Sigmoid colon (tissue), 7 donors: ENCODE data around the gene SND1. TPM values are rescaled to one million over a fixed set of nuclear protein-coding genes. Genes with fewer than 3 reads are reported as not detected.

Experiments
- DNase-seq: peaks from one replicate; pipeline ENCODE4 v3.0.0-alpha.2; 2019
- H3K27ac ChIP-seq, 4 donors: fragments of 200-600 bp; sonication (generic); one replicate each; pipeline ENCODE4 v1.5.1; 2016 to 2019; ENCODE audit warnings: mild to moderate bottlenecking in 1 of 4
- H3K27me3 ChIP-seq, 3 donors: fragments of 200-600 bp; sonication (generic); one replicate each; pipeline ENCODE4 v1.5.1; 2019; ENCODE audit warnings: mild to moderate bottlenecking in 1 of 3
- H3K36me3 ChIP-seq, 4 donors: fragments of 200-600 bp; sonication (generic); one replicate each; pipeline ENCODE4 v1.5.1; 2016 to 2019
- H3K4me1 ChIP-seq, 4 donors: fragments of 200-600 bp; sonication (generic); one replicate each; pipeline ENCODE4 v1.5.1; 2017 to 2019
- H3K4me3 ChIP-seq, 4 donors: fragments of 200-600 bp; sonication (generic); one replicate each; pipeline ENCODE4 v1.5.1; 2017 to 2019; ENCODE audit warnings: mild to moderate bottlenecking in 2 of 4, moderate library complexity in 1 of 4
- H3K9me3 ChIP-seq, 4 donors: fragments of 200-600 bp in 3 of 4; sonication (generic) in 3 of 4; one replicate each; pipeline versions ENCODE4 v1.5.1 to v1.6.1; 2013 to 2019
- CTCF ChIP-seq, 4 experiments: fragments of 450-650 bp in 3 of 4; fragments of 200-600 bp in 1 of 4; IDR thresholded peaks; one replicate each; pipeline ENCODE4 v1.5.1; 2016 to 2019; ENCODE audit warnings: antibody characterized with exemption in 4 of 4, mild to moderate bottlenecking in 3 of 4, moderate library complexity in 2 of 4
- EP300 ChIP-seq, 4 donors: sonication (generic); formaldehyde crosslinking; IDR thresholded peaks; one replicate each; pipeline ENCODE4 v1.6.1; 2017; ENCODE audit warnings: antibody characterized with exemption in 4 of 4
- POLR2A ChIP-seq, 2 donors: fragments of 450-650 bp; IDR thresholded peaks; one replicate each; pipeline ENCODE4 v1.6.1; 2016; ENCODE audit warnings: antibody characterized with exemption in 2 of 2, mild to moderate bottlenecking in 2 of 2, moderate library complexity in 2 of 2
- POLR2AphosphoS5 ChIP-seq, 4 donors: sonication (generic); formaldehyde crosslinking; IDR thresholded peaks; one replicate each; pipeline ENCODE4 v1.6.1; 2017; ENCODE audit warnings: antibody characterized with exemption in 4 of 4
- WGBS, 2 donors: extraction: QIAGEN DNeasy Blood & Tissue Kit; methylation state at CpG; one replicate each; pipeline ENCODE4 v1.1.7; 2013; 5-methylcytosine and 5-hydroxymethylcytosine counted together
- intact Hi-C: fragments of 100-400 bp; cut with DNase I; formaldehyde crosslinking; loops from one replicate; pipeline ENCODE4 v1.15.1; 2023
- polyA plus RNA-seq, 3 donors: library from polyadenylated mRNA; stranded (reverse); fragments of 200-250 nt; gene quantifications; one replicate each; pipeline ENCODE4 v1.2.3, GENCODE V29; 2013
- total RNA-seq, 4 donors: library from RNA; depleted of rRNA; stranded (reverse); fragments of >200 nt; gene quantifications; one replicate each; pipeline ENCODE4 v1.1.0, GENCODE V29; 2016
- donor health status: healthy with polysubstance abuse.
- donor health status: Bipolar disorder and iron deficiency.
- donor health status: healthy.

The SND1 gene
- total and polyA plus RNA-seq, 7 donors: 30.6 to 93.4 (median 71.3) TPM

GRCh38 chr7:127760436-127761031 lies 108.5 kb downstream of the SND1 start:
- no peaks in the 10 kb centered on the region for H3K36me3 ChIP-seq
- no peak overlapping the region for H3K4me3 ChIP-seq
- H3K27ac ChIP-seq: no peak overlapping the region
- TF ChIP-seq EP300 (IDR thresholded peaks at IDR 0.05): no peak
- TF ChIP-seq POLR2AphosphoS5 (IDR thresholded peaks at IDR 0.05): no peak
- TF ChIP-seq POLR2A (IDR thresholded peaks at IDR 0.05): no peak
- TF ChIP-seq CTCF (IDR thresholded peaks at IDR 0.05): no peak
- H3K9me3 ChIP-seq: no peaks in the 10 kb centered on the region
- no peaks in the 10 kb centered on the region for H3K4me1 ChIP-seq
- intact Hi-C loops: no loop called here
- WGBS, 2 donors: 87 to 95% methylated on average over 4 of the region's 4 CpGs
- H3K27me3 ChIP-seq: no peaks in the 10 kb centered on the region
- no peak for DNase-seq

- no peaks in the 10 kb centered on the region for H3K27me3 ChIP-seq
- H3K27ac ChIP-seq: no peak overlapping the region
- no peak for DNase-seq
- WGBS, 2 donors: 71 to 83% methylated on average over 2 of the region's 2 CpGs
- no peaks in the 10 kb centered on the region for H3K4me1 ChIP-seq
- intact Hi-C loops: no loop called here
- H3K36me3 ChIP-seq: no peaks in the 10 kb centered on the region
- H3K9me3 ChIP-seq: no peaks in the 10 kb centered on the region
- TF ChIP-seq POLR2AphosphoS5 (IDR thresholded peaks at IDR 0.05) (no peak), EP300 (IDR thresholded peaks at IDR 0.05) (no peak), POLR2A (IDR thresholded peaks at IDR 0.05) (no peak)
- no peak overlapping the region for H3K4me3 ChIP-seq
Measured at GRCh38 chr7:127761196-127761595, 109.2 kb downstream of the SND1 start.

GRCh38 chr7:127764681-127765080 lies 112.7 kb downstream of the SND1 start:
- no peak for DNase-seq
- Histone ChIP-seq H3K4me1 (peaks cover 0 to 4% (median 0%) of the 10 kb centered on the region in 4 donors), H3K36me3 (no peaks in the 10 kb centered on the region), H3K27me3 (no peaks in the 10 kb centered on the region), H3K9me3 (no peaks in the 10 kb centered on the region), H3K27ac (no peak overlapping the region), H3K4me3 (no peak overlapping the region)
- TF ChIP-seq CTCF (IDR thresholded peaks at IDR 0.05) (no peak), EP300 (IDR thresholded peaks at IDR 0.05) (no peak), POLR2A (IDR thresholded peaks at IDR 0.05) (no peak), POLR2AphosphoS5 (IDR thresholded peaks at IDR 0.05) (no peak)
- WGBS, 2 donors: 93 to 97% methylated on average over 6 of the region's 6 CpGs
- intact Hi-C loops: no loop called here

- intact Hi-C loops: no loop called here
- WGBS, 2 donors: 87 to 91% methylated on average over 3 of the region's 3 CpGs
- Histone ChIP-seq H3K9me3 (no peaks in the 10 kb centered on the region), H3K4me1 (peaks cover 0 to 5% (median 2%) of the 10 kb centered on the region in 4 donors), H3K4me3 (no peak overlapping the region), H3K36me3 (no peaks in the 10 kb centered on the region), H3K27ac (no peak overlapping the region), H3K27me3 (no peaks in the 10 kb centered on the region)
- no peak for TF ChIP-seq EP300 (IDR thresholded peaks at IDR 0.05)
- no peak for TF ChIP-seq POLR2AphosphoS5 (IDR thresholded peaks at IDR 0.05)
- TF ChIP-seq POLR2A (IDR thresholded peaks at IDR 0.05): no peak
- no peak for TF ChIP-seq CTCF (IDR thresholded peaks at IDR 0.05)
- no peak for DNase-seq
Measured at GRCh38 chr7:127765150-127765549, 113.2 kb downstream of the SND1 start.

GRCh38 chr7:127766831-127767459 lies 115.0 kb downstream of the SND1 start:
- H3K27ac ChIP-seq: no peak overlapping the region
- H3K27me3 ChIP-seq: no peaks in the 10 kb centered on the region
- H3K4me1 ChIP-seq: peaks cover 0 to 15% (median 6%) of the 10 kb centered on the region in 4 donors
- no peaks in the 10 kb centered on the region for H3K9me3 ChIP-seq
- TF ChIP-seq EP300 (IDR thresholded peaks at IDR 0.05) (no peak), POLR2AphosphoS5 (IDR thresholded peaks at IDR 0.05) (no peak), POLR2A (IDR thresholded peaks at IDR 0.05) (no peak), CTCF (IDR thresholded peaks at IDR 0.05) (no peak)
- intact Hi-C loops: no loop called here
- H3K4me3 ChIP-seq: no peak overlapping the region
- WGBS, 2 donors: 55 to 57% methylated on average over 4 of the region's 4 CpGs
- no peaks in the 10 kb centered on the region for H3K36me3 ChIP-seq
- DNase-seq: no peak
